Activated CD8-positive, alpha-beta memory T cell treated with anti-CD3 and anti-CD28 coated beads for 24 hours (primary cell): ENCODE measurements around the gene PTPRM.

Experiments
- DNase-seq: peaks from one replicate; pipeline ENCODE4 v3.0.0-alpha.2; 2020

Gene PTPRM

DNA sequence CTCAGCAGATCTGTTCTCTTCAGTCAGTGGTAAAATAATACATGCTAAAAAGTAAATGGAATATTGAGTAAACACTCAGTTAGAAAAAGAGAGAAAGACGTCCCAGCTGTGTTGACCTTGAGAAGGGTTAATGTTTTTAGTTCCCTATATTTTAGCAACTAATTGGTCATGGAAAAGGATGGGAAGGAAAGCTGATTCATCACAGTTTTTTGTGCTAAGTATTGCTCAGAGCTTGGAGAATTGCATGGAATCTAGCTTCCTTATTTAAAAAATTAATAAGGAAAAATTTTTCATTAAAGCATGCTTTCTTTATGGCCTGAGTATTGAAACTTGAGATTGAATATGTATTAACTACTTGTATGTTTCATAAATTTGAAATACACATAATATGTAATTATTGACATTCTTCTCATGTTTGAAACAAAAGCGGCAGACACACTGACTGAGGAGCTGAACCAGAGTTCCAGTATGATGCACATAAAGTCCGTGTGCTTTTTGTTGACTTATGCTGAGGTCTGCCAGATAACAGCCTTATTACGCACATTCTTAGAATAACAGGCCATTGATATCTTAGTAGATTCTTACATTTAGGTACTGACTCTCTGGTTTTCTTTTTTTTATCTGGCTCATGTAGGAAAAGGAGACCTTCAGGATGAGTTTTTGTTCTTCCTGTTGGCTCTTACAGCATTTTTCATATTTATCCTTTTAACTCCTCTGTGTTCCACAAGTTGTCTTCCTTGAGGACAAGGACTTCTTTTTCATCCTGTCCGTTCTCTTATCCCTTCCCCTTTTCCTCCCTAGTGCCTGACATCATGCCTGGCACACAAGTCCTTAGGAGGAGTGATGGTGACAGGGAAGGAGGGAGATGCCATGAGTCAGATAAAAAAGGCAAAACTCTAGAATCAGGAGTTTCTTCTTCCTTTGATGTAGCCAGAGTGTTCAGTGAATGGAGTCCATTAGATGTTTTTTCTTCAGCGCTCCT, 194.1 kb downstream of the PTPRM start:
- DNase-seq: no peak

DNA sequence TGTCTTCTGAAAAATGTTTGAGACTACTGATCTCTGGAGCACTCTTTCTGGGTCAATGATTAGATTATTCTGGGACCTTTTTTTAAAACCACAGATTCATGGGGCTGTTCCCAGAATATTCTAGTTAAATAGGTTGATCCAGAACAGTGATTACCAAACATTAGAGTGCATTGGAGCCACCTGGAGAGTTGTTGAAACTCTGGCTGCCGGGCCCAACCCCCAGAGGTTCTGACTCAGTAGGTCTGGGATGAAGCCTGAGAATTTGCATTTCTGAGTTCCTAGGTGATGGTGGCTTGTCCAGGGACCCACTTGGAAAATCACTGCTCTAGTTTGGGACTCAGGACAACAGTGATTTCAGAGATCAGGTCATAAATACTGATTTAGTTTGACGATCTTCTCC, 197.3 kb downstream of the PTPRM start:
- no peak for DNase-seq

- no peak for DNase-seq
These were observed 199.2 kb downstream of the PTPRM start for GRCh38 chr18:7766346-7766745.

GRCh38 chr18:7766817-7767216, 199.7 kb downstream of the PTPRM start:
- DNase-seq: no peak

DNA sequence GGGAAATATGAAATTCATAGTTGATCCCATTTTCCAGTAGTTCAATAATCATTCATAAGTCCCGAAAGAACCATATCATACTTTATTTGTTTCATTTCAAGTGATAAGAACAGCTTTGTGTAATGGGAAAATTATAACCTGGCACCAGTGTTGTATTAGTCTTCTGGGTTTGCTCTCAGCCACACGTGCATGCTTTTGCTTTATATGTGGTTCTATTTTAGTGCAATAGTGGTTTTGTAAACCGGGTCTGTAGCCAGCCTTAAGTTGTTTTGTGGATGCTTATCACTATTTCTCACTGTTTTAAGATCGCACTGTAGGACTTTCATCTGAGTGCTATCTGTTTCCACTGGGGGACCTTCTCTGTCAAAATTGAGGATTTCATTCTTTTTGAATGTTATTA, 203.8 kb downstream of the PTPRM start:
- no peak for DNase-seq

DNA sequence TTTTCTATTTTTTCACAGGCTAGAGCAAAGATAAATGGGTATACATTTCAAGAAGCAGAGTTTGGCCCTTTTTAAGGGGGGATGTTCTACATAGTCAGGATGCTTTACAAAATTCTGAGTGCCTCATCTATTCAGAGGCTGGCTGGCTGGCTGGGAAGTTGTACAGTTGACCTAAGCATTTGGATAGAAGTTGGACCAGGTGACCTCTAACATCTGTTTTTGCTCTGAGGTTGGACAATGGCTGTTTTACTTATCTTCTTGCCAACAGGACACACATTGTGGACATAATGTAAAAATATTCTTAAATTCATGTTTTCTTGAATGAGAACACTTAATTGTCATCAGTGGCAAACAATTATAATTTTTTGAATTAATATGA, 205.4 kb downstream of the PTPRM start:
- DNase-seq: no peak

DNA sequence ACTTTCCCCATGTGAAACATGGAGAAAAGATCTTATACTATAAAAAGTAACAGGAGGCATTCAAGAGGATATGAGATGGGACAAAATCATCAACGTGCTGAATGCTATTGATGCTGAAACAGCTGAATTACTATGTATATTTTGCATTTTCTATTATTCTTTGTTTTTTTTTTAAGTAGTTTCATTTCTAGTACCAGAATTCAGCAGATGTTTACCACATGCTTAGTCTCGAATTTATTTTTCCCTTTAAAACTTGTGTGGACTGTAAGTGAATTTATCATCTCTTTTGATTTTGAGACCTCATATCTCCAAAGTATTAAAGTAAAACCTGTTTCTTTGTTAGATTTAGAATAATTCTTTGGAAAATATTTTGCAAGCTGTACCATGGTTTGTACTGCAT, 205.8 kb downstream of the PTPRM start:
- DNase-seq: no peak

DNA sequence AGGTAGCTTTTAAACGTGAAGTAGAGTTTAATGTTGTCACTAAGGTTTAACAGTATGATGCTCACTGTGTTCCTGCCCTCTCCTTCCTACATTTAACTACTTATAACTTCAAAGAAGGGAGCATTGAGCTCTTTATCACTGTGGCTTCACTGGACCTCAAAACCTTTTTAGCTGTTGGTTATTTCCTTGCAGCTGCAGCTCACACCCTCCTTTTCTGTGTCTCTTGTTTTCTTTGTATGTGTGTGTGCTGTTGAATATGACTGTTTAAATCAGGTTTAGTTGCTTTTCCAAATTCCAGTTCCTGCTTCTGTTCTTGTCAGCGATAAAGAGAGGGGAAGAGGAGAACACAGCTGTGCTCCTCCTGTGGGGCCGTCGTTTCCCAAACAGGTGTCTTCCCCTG, 208.0 kb downstream of the PTPRM start:
- DNase-seq: no peak

GRCh38 chr18:7775843-7776242, 208.7 kb downstream of the PTPRM start:
- no peak for DNase-seq

GRCh38 chr18:7778181-7778580, 211.1 kb downstream of the PTPRM start:
- DNase-seq: no peak

DNA sequence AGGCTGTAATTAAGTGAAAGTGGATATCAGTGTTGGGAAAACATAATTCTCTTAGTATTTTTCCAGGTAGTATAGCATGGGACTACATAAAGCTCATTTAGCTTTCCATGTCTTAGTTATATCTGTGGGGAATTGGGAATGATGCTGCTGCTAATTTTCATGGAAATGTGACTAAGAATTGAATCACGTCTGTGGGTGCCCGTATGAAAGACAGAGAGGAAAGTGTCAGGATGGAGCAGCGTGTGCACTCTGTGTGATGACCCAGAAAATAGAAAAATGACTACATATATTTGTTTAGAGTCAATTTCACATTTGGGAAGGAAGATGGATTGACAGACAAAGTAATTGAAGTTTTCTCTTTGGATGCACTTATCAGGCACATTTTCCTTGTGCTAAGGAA, 212.1 kb downstream of the PTPRM start:
- no peak for DNase-seq

DNA sequence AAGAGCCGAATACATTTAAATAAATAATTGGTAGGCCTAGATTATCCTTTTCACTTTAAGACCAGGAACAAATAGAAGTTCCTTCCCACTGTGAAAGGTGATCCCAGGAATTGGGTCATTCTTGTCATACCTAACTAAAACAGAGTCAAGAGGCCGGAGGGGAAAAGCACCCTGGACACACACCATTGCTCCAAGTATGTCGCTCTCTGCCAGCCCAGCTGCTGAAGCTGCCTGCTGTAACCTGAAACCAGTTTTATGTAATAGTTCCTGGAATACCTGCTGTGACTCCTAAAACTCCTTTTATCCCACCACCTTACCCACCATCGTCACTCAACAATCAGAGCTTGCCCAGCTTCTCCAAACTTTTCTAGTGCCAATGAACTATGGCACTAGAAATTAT, 217.1 kb downstream of the PTPRM start:
- DNase-seq: no peak

DNA sequence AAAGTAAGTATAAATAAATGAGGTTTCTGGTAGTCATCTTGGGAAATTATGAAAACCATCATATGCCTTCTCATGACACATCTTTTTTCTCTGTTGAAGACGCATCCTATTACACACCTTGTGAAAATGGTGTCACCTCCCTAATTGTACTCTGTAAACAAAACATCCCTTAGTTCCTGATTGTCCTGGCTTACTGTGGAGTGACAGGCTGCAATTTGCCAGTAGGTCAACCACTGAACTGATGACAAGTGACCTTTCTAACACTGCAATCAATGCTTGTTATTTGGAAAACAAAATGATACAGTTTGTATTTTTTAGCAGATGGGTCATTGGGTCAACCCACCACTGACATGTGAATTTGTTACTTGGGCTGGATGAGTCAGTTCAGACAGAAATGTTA, 219.5 kb downstream of the PTPRM start:
- no peak for DNase-seq

GRCh38 chr18:7787339-7787738, 220.2 kb downstream of the PTPRM start:
- DNase-seq: no peak

DNA sequence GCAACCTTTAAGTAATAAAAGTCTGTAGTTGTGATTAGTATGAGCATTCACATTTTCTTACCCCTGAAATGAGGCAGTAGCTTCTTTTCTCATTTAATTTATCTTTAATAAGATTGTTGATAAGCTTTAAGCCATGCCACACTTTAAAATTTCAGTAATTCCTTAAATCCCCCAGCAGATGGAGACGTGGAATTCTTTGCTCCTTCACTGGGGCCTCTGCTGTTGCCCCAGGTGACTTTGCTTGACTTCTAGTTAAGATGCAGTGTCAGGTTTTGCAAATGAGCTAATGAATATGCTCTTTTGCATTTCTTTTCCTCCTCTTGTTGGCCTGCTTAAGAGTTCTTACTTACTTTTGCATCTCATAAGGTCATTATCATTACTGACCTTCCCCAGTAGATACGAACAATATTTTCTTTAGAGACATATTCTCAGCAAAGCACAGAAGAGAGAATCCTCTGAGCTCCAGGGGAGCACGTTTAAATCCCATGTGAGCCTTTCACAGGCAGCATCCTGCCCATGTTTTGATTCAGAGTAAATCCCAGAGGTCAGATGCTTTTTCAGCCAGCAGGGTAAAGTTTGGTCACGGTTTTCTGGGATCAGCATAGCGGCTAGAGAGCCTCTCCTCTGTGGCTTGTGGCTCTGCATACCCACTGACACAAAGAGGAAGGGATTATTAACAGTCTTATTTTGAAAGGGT, 222.9 kb downstream of the PTPRM start:
- no peak for DNase-seq

- DNase-seq: no peak
These were observed 226.0 kb downstream of the PTPRM start for GRCh38 chr18:7793100-7793499.

- no peak for DNase-seq
These were observed 236.9 kb downstream of the PTPRM start for GRCh38 chr18:7803956-7804469.

GRCh38 chr18:7805096-7805495, 238.0 kb downstream of the PTPRM start:
- no peak for DNase-seq

GRCh38 chr18:7805880-7806279, 238.8 kb downstream of the PTPRM start:
- no peak for DNase-seq

DNA sequence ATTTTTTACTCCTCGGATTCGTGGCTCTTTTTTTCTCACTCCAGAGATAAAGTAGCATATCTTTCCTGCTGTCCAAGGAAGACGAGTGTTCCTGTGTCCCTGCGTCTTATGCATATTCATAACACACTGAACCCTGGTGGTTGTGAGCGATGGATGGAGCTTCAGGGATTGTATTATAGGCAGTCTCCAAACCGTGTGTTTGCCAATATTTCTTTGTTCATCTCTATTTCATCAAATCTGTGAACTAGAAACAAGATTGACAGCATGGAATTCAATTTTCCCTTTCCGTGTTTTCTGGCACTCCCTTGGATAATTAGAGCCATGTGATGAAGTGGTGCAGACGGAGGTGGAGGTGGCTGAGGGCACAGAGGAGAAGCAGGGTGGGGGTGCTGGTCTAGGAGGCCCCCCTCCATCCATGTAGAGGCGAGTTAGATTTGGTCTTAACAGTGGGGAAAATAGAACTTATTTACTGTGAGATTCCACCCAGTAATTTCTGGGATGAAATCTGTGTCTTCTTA, 240.9 kb downstream of the PTPRM start:
- DNase-seq: no peak

GRCh38 chr18:7808992-7809391, 241.9 kb downstream of the PTPRM start:
- no peak for DNase-seq

DNA sequence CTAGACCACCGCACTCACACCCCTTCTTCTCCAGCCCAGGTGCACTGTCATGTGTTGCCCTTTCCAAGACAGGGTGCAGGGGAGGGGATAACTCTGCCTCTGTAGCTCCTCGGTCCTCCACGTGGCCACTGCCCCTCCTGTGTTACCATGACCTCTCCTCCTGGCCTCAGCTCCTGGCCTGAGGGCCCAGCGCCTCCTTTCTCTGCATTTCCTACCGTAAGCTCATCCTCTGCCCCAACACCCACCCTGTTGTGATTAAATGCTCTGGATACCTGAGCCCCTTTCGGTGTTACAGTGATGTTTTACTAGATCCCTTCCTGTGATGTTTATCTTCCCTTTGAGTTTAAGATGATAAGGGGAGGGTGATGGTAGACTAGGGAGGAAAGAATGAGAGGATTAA, 242.3 kb downstream of the PTPRM start:
- DNase-seq: no peak

GRCh38 chr18:7809978-7810377, 242.9 kb downstream of the PTPRM start:
- no peak for DNase-seq
